Endothelial cell of umbilical vein (primary cell): Measurements from ENCODE around the gene KCNS1. TPM values are rescaled to one million over a fixed set of nuclear protein-coding genes. Genes with fewer than 3 reads are reported as not detected.

Experiments
- BruUV-seq: library from RNA; stranded (reverse); fragments of 400-500 nt; replicated peaks from 2 replicates; lab custom pipeline; 2021; lab: Mats Ljungman, UMichigan
- CTCF ChIA-PET: fragments of 300-600, 350-600 bp; sonication (Branson Sonifier 250); formaldehyde crosslinking; loops from one replicate; lab custom pipeline; 2021; ENCODE audit warnings: antibody characterized with exemption, inconsistent platforms; lab: Charles Lee
- POLR2A ChIA-PET: fragments of 300-600, 350-600 bp; sonication (Branson Sonifier 250); formaldehyde crosslinking; loops from one replicate; lab custom pipeline; 2021; ENCODE audit warnings: antibody characterized with exemption, inconsistent platforms; lab: Charles Lee
- DNase-seq: peaks from one replicate; pipeline ENCODE4 v3.0.0-alpha.2; 2011; ENCODE audit warnings: low read depth, low spot score
- FAIRE-seq: peaks from 2 replicates; lab custom pipeline; 2011; peaks lifted over from hg19 to GRCh38; lab: Jason Lieb, UNC
- H2AFZ ChIP-seq: 2 replicates; pipeline ENCODE4 v1.6.0; 2012; ENCODE audit warnings: low read depth, low read length, control low read depth, inconsistent platforms
- H3K27ac ChIP-seq: 2 replicates; pipeline ENCODE4 v1.5.1; 2011; ENCODE audit warnings: low read depth, mild to moderate bottlenecking, control low read depth, low read length, moderate library complexity; ENCODE audit not compliant: insufficient read depth
- H3K27me3 ChIP-seq, 2 experiments: 2 replicates each; pipeline versions ENCODE4 v1.6.0 to v1.6.1; 2011; ENCODE audit warnings: low read length in 2 of 2, mixed read lengths in 1 of 2; ENCODE audit not compliant: control insufficient read depth in 2 of 2, insufficient read depth in 2 of 2
- H3K36me3 ChIP-seq, 2 experiments: 2 replicates in 1 of 2; 3 replicates in 1 of 2; pipeline ENCODE4 v1.5.1; 2011; ENCODE audit warnings: low read length in 2 of 2, mild to moderate bottlenecking in 1 of 2, moderate library complexity in 1 of 2; ENCODE audit not compliant: control insufficient read depth in 2 of 2, insufficient read depth in 2 of 2; ENCODE audit errors: extremely low read depth in 1 of 2
- H3K4me1 ChIP-seq: 3 replicates; pipeline ENCODE4 v1.5.1; 2011; ENCODE audit warnings: mild to moderate bottlenecking, low read length; ENCODE audit not compliant: control insufficient read depth, insufficient read depth; ENCODE audit errors: extremely low read depth
- H3K4me2 ChIP-seq: 2 replicates; pipeline ENCODE4 v1.6.1; 2011; ENCODE audit warnings: low read length, control low read depth, mixed read lengths; ENCODE audit not compliant: insufficient read depth
- H3K4me3 ChIP-seq, 3 experiments: fragments of 200-600 bp in 1 of 3; sonication (generic), shearing (Covaris generic) in 1 of 3; replicated peaks in 1 of 3; 2 replicates each; pipeline ENCODE4 v1.5.1; 2011 to 2016; ENCODE audit warnings: control low read depth in 3 of 3, low read length in 3 of 3, mild to moderate bottlenecking in 2 of 3, inconsistent platforms in 1 of 3, low read depth in 1 of 3, moderate library complexity in 1 of 3; ENCODE audit not compliant: insufficient read depth in 1 of 3
- H3K79me2 ChIP-seq: 2 replicates; pipeline ENCODE4 v1.6.0; 2012; ENCODE audit warnings: low read length, inconsistent platforms; ENCODE audit not compliant: control insufficient read depth, insufficient read depth
- H3K9ac ChIP-seq: replicated peaks from 2 replicates; pipeline ENCODE3; 2011; ENCODE audit warnings: low read length, control low read depth; ENCODE audit not compliant: insufficient read depth; ENCODE audit errors: extremely low read depth
- H3K9me1 ChIP-seq: replicated peaks from 3 replicates; pipeline ENCODE4 v1.6.0; 2011; ENCODE audit warnings: mild to moderate bottlenecking, low read length; ENCODE audit not compliant: control insufficient read depth, insufficient read depth; ENCODE audit errors: extremely low read depth
- H3K9me3 ChIP-seq: replicated peaks from 2 replicates; pipeline ENCODE4 v1.5.1; 2012; ENCODE audit warnings: low read length, inconsistent platforms; ENCODE audit not compliant: control insufficient read depth, insufficient read depth
- H4K20me1 ChIP-seq: replicated peaks from 2 replicates; pipeline ENCODE3; 2011; ENCODE audit warnings: mild to moderate bottlenecking, low read length; ENCODE audit not compliant: control insufficient read depth, insufficient read depth; ENCODE audit errors: extremely low read depth
- EZH2 ChIP-seq: IDR thresholded peaks from 2 replicates; pipeline ENCODE4 v1.6.1; 2012; ENCODE audit warnings: borderline replicate concordance, low read depth, mild to moderate bottlenecking, moderate library complexity, low read length, inconsistent platforms; ENCODE audit not compliant: severe bottlenecking
- FOS ChIP-seq: IDR thresholded peaks from 2 replicates; pipeline ENCODE4 v1.6.1; 2011; ENCODE audit warnings: mild to moderate bottlenecking, low read length, moderate library complexity, borderline replicate concordance; ENCODE audit not compliant: insufficient read depth
- GATA2 ChIP-seq: IDR thresholded peaks from 2 replicates; pipeline ENCODE4 v1.7.0; 2011; ENCODE audit warnings: low read depth, mild to moderate bottlenecking, moderate library complexity, mixed read lengths, low read length; ENCODE audit not compliant: insufficient read length, insufficient read depth
- JUN ChIP-seq: IDR thresholded peaks from 2 replicates; pipeline ENCODE4 v1.6.1; 2011; ENCODE audit warnings: borderline replicate concordance, low read depth; ENCODE audit not compliant: insufficient read length, insufficient read depth
- MAX ChIP-seq: IDR thresholded peaks from 2 replicates; pipeline ENCODE4 v1.6.1; 2011; ENCODE audit not compliant: insufficient read depth, insufficient read length
- MYC ChIP-seq: IDR thresholded peaks from one replicate; pipeline ENCODE4 v1.6.1; 2011; ENCODE audit warnings: mild to moderate bottlenecking, low read depth, low read length
- POLR2A ChIP-seq: IDR thresholded peaks from 2 replicates; pipeline ENCODE4 v1.6.1; 2012; ENCODE audit warnings: low read depth, mild to moderate bottlenecking, control low read depth, low read length
- POLR2AphosphoS5 ChIP-seq: IDR thresholded peaks from 2 replicates; pipeline ENCODE4 v1.6.1; 2012; ENCODE audit warnings: low read depth, mild to moderate bottlenecking, control low read depth, low read length, moderate library complexity; ENCODE audit not compliant: insufficient read depth
- dilution Hi-C: fragments of 300-500 bp; cut with MboI; formaldehyde crosslinking; loops from one replicate; pipeline ENCODE4 v1.15.0; 2019; ENCODE audit warnings: low sequenced_read_pairs; ENCODE audit not compliant: extremely low pct_ligation_motif_present
- intact Hi-C: fragments of 100-400 bp; cut with micrococcal nuclease; formaldehyde crosslinking; loops from one replicate; pipeline ENCODE4 v1.10.0; 2022
- polyA plus RNA-seq, 4 experiments: library from polyadenylated mRNA; depleted of rRNA in 3 of 4; stranded (reverse) in 3 of 4; unstranded in 1 of 4; fragments of >200 nt; gene quantifications; 2 replicates each; pipeline versions ENCODE4 v1.2.1 to v1.2.3, GENCODE V29; 2011 to 2012; ENCODE audit warnings: missing spikeins in 1 of 4
- total RNA-seq: library from RNA; stranded (reverse); gene quantifications from 2 replicates; pipeline ENCODE4 v1.2.3, GENCODE V29; 2021
- TF ChIP-seq, protein P1 (sequence below), 2 donors: IDR thresholded peaks; 1 replicate in 1 of 2; 2 replicates in 1 of 2; pipeline ENCODE4 v1.5.1; 2011; ENCODE audit warnings: low read length in 2 of 2, mild to moderate bottlenecking in 2 of 2, moderate library complexity in 2 of 2, control low read depth in 1 of 2, inconsistent platforms in 1 of 2, low read depth in 1 of 2; ENCODE audit not compliant: insufficient read depth in 1 of 2; ENCODE audit errors: extremely low read depth in 1 of 2

KCNS1 gene
- total and polyA plus RNA-seq, 2 donors (not counting 3 experiments of a cell fraction or from before 2014, with no cell fraction given) = 0.14 to 0.29 TPM

DNA sequence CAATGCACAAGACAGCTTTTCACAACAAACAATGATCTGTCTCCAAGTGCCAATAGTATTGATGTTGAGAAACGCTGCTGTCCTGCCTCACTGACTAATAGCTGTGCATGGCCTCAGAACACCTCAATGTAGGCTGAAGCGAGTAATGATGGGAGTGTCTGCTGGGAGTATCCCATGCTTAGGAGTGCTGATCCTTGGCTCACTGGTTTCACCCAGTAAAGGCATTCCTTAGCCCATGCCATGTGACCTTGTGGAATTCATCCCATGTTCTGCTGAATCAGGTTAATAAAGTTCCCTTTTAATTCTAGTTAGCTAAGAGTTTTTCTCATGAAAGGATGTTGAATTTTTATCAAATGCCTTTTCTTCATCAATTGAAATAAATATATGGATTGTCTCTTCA is 27.2 kb upstream of the KCNS1 start:
- Histone ChIP-seq H3K9me3 (no peaks in the 10 kb centered on the region), H3K4me2 (no peak overlapping the region), H3K9me1 (no peaks in the 10 kb centered on the region), H2AFZ (no peak overlapping the region), H3K36me3 (no peaks in the 10 kb centered on the region), H3K27me3 (peaks cover 6 to 27% of the 10 kb centered on the region in 2 experiments), H3K27ac (no peak overlapping the region), H3K4me1 (no peaks in the 10 kb centered on the region), H4K20me1 (no peaks in the 10 kb centered on the region), H3K9ac (no peak overlapping the region), H3K4me3 (no peak overlapping the region), H3K79me2 (no peaks in the 10 kb centered on the region)
- DNase-seq = no peak
- no TSS peak for BruUV-seq
- intact Hi-C loops = no loop called here
- TF ChIP-seq POLR2AphosphoS5 (no peak), MYC (no peak), FOS (no peak), POLR2A (no peak), JUN (no peak), EZH2 (no peak), MAX (no peak), GATA2 (no peak)
- TF ChIP-seq, protein P1, sequence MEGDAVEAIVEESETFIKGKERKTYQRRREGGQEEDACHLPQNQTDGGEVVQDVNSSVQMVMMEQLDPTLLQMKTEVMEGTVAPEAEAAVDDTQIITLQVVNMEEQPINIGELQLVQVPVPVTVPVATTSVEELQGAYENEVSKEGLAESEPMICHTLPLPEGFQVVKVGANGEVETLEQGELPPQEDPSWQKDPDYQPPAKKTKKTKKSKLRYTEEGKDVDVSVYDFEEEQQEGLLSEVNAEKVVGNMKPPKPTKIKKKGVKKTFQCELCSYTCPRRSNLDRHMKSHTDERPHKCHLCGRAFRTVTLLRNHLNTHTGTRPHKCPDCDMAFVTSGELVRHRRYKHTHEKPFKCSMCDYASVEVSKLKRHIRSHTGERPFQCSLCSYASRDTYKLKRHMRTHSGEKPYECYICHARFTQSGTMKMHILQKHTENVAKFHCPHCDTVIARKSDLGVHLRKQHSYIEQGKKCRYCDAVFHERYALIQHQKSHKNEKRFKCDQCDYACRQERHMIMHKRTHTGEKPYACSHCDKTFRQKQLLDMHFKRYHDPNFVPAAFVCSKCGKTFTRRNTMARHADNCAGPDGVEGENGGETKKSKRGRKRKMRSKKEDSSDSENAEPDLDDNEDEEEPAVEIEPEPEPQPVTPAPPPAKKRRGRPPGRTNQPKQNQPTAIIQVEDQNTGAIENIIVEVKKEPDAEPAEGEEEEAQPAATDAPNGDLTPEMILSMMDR (IDR thresholded peaks at IDR 0.05; ENCODE audit: extremely low read depth in 1 of 2, insufficient read depth in 1 of 2, low read depth in 1 of 2, low read length in 2 of 2) = no peak
- no peak for FAIRE-seq
- POLR2A ChIA-PET = no interaction called here
- CTCF ChIA-PET = interaction anchor here (1.2 to 3.4 kb wide), 2 partner anchors 11 to 84 kb away, joined by 4 to 15 read pairs; no protein-coding TSS in a partner anchor
- dilution Hi-C loops = no loop called here
